Colonic mucosa (tissue), 4 donors: Measurements from ENCODE around the gene RALGAPA2. TPM values are rescaled to one million over a fixed set of nuclear protein-coding genes. Genes with fewer than 3 reads are reported as not detected.

Experiments
- DNase-seq: peaks from one replicate; pipeline ENCODE4 v3.0.0-alpha.2; 2020
- H3K27ac ChIP-seq: fragments of 200-600 bp; one replicate; pipeline ENCODE4 v1.8.0; 2021
- H3K27me3 ChIP-seq: fragments of 200-600 bp; one replicate; pipeline ENCODE4 v1.8.0; 2021
- H3K36me3 ChIP-seq: fragments of 200-600 bp; one replicate; pipeline ENCODE4 v1.8.0; 2021
- H3K4me1 ChIP-seq: fragments of 200-600 bp; one replicate; pipeline ENCODE4 v1.8.0; 2021; ENCODE audit warnings: mild to moderate bottlenecking
- H3K4me3 ChIP-seq: fragments of 200-600 bp; one replicate; pipeline ENCODE4 v1.8.0; 2021
- H3K9ac ChIP-seq, 2 donors: one replicate each; pipeline ENCODE4 v1.7.0; 2013; ENCODE audit warnings: control low read depth in 2 of 2, low read depth in 2 of 2, low read length in 2 of 2
- H3K9me3 ChIP-seq: fragments of 200-600 bp; one replicate; pipeline ENCODE4 v1.8.0; 2021
- CTCF ChIP-seq: fragments of 200-600 bp; IDR thresholded peaks from one replicate; pipeline ENCODE4 v1.8.0; 2022; ENCODE audit warnings: antibody characterized with exemption, mild to moderate bottlenecking
- intact Hi-C: fragments of 100-400 bp; cut with DNase I; formaldehyde crosslinking; loops from one replicate; pipeline ENCODE4 v1.14.1; 2022
- total RNA-seq, 2 donors: library from RNA; stranded (reverse); fragmentation: NEBNext Ultra II Directional in 1 of 2; extraction: Animal tissue kit (Norgen Biotek cat#: 25700) in 1 of 2; gene quantifications; one replicate each; pipeline ENCODE4 v1.2.1, GENCODE V29; 2021
- donor health status: healthy.
- donor health status: DM: no; HTN: no; CAD: no.
- donor health status: DM: no; HTN: no; CAD: no.

RALGAPA2 gene
- total RNA-seq, 2 donors from 2014 or later: 64.5 to 66.1 TPM

GRCh38 chr20:20344476-20344875 lies 368.0 kb downstream of the RALGAPA2 start:
- no peak for DNase-seq
- no peaks in the 10 kb centered on the region for H3K36me3 ChIP-seq
- H3K4me3 ChIP-seq: no peak overlapping the region
- H3K27ac ChIP-seq: no peak overlapping the region
- no peaks in the 10 kb centered on the region for H3K9me3 ChIP-seq
- H3K27me3 ChIP-seq: no peaks in the 10 kb centered on the region
- intact Hi-C loops: no loop called here
- no peak overlapping the region for H3K9ac ChIP-seq
- no peaks in the 10 kb centered on the region for H3K4me1 ChIP-seq
- no peak for TF ChIP-seq CTCF

- no peak for DNase-seq
- Histone ChIP-seq H3K27me3 (no peaks in the 10 kb centered on the region), H3K9me3 (no peaks in the 10 kb centered on the region), H3K9ac (no peak overlapping the region), H3K4me3 (no peak overlapping the region), H3K4me1 (no peaks in the 10 kb centered on the region), H3K27ac (no peak overlapping the region), H3K36me3 (no peaks in the 10 kb centered on the region)
- intact Hi-C loops: no loop called here
- TF ChIP-seq CTCF: no peak
Observed at GRCh38 chr20:20343932-20344331, 368.5 kb downstream of the RALGAPA2 start.
